H1 (cell line): Measurements from ENCODE around the gene NEU2. TPM values are rescaled to one million over a fixed set of nuclear protein-coding genes. Genes with fewer than 3 reads are reported as not detected.

ENCODE experiments used
- CTCF ChIA-PET: fragments of 300-600 bp; sonication (Branson Sonifier 250); formaldehyde crosslinking; loops from one replicate; lab custom pipeline; 2021; ENCODE audit not compliant: partially characterized antibody; lab: Charles Lee
- POLR2A ChIA-PET: fragments of 300-600 bp; sonication (Branson Sonifier 250); formaldehyde crosslinking; loops from one replicate; lab custom pipeline; 2021; ENCODE audit warnings: inconsistent platforms; ENCODE audit not compliant: partially characterized antibody; lab: Charles Lee
- DNase-seq, 2 experiments: peaks; one replicate each; pipeline versions ENCODE4 v3.0.0 to v3.0.0-alpha.2; 2010 to 2022; ENCODE audit warnings: low spot score in 2 of 2, low read depth in 1 of 2, mixed read lengths in 1 of 2
- FAIRE-seq: peaks from 2 replicates; lab custom pipeline; 2011; peaks lifted over from hg19 to GRCh38; lab: Jason Lieb, UNC
- H2AFZ ChIP-seq: 2 replicates; pipeline ENCODE4 v1.8.1; 2012; ENCODE audit warnings: low read length, inconsistent platforms
- H2AK5ac ChIP-seq: 2 replicates; pipeline ENCODE4 v1.6.1; 2013; ENCODE audit warnings: low read depth, low read length
- H2BK120ac ChIP-seq: replicated peaks from 2 replicates; pipeline ENCODE3; 2013; ENCODE audit warnings: low read depth, low read length, inconsistent platforms
- H2BK12ac ChIP-seq: 2 replicates; pipeline ENCODE4 v1.6.1; 2013; ENCODE audit warnings: low read depth, low read length
- H2BK15ac ChIP-seq: 2 replicates; pipeline ENCODE4 v1.6.1; 2013; ENCODE audit warnings: low read length
- H2BK20ac ChIP-seq: 2 replicates; pipeline ENCODE4 v1.6.1; 2013; ENCODE audit warnings: low read length
- H2BK5ac ChIP-seq: 2 replicates; pipeline ENCODE4 v1.6.1; 2013; ENCODE audit warnings: low read depth, low read length
- H3K14ac ChIP-seq: 2 replicates; pipeline ENCODE4 v1.6.1; 2013; ENCODE audit warnings: inconsistent platforms; ENCODE audit not compliant: insufficient read length
- H3K18ac ChIP-seq: 2 replicates; pipeline ENCODE4 v1.6.1; 2013; ENCODE audit warnings: low read length; ENCODE audit errors: extremely low read depth
- H3K23ac ChIP-seq: 2 replicates; pipeline ENCODE4 v1.6.1; 2013; ENCODE audit warnings: inconsistent platforms; ENCODE audit not compliant: insufficient read length
- H3K23me2 ChIP-seq: 2 replicates; pipeline ENCODE4 v1.6.1; 2013; ENCODE audit warnings: low read depth, low read length
- H3K27ac ChIP-seq: 2 replicates; pipeline ENCODE4 v1.6.1; 2011; ENCODE audit warnings: low read depth, low read length, inconsistent platforms
- H3K27me3 ChIP-seq, 4 experiments: replicated peaks in 1 of 4; 1 replicate in 1 of 4; 2 replicates in 3 of 4; pipeline versions ENCODE4 v1.6.1 to v1.8.1; 2011 to 2013; ENCODE audit warnings: low read length in 3 of 4, mild to moderate bottlenecking in 3 of 4, inconsistent platforms in 2 of 4, mixed read lengths in 2 of 4, moderate library complexity in 1 of 4; ENCODE audit not compliant: control insufficient read depth in 3 of 4, insufficient read depth in 3 of 4; ENCODE audit errors: extremely low read depth in 1 of 4
- H3K36me3 ChIP-seq, 4 experiments: 2 replicates each; pipeline versions ENCODE4 v1.6.1 to v1.8.1; 2011 to 2013; ENCODE audit warnings: mild to moderate bottlenecking in 4 of 4, low read length in 3 of 4, moderate library complexity in 2 of 4, control low read depth in 1 of 4, inconsistent platforms in 1 of 4; ENCODE audit not compliant: insufficient read depth in 4 of 4, control insufficient read depth in 2 of 4
- H3K4ac ChIP-seq: replicated peaks from 2 replicates; pipeline ENCODE3; 2013; ENCODE audit warnings: low read length, low read depth, mixed read lengths, inconsistent platforms; ENCODE audit not compliant: insufficient read length
- H3K4me1 ChIP-seq, 4 experiments: replicated peaks in 1 of 4; 1 replicate in 1 of 4; 2 replicates in 3 of 4; pipeline versions ENCODE4 v1.6.1 to v1.8.1; 2011 to 2013; ENCODE audit warnings: low read length in 3 of 4, inconsistent platforms in 2 of 4, mixed read lengths in 1 of 4; ENCODE audit not compliant: insufficient read depth in 4 of 4, control insufficient read depth in 3 of 4
- H3K4me2 ChIP-seq, 2 experiments: 2 replicates each; pipeline versions ENCODE4 v1.6.1 to v1.8.1; 2011 to 2013; ENCODE audit warnings: low read depth in 2 of 2, low read length in 2 of 2, control low read depth in 1 of 2, inconsistent platforms in 1 of 2, mild to moderate bottlenecking in 1 of 2; ENCODE audit not compliant: insufficient read depth in 1 of 2
- H3K4me3 ChIP-seq, 4 experiments: fragments of 200-600, 300-600 bp in 1 of 4; sonication (generic), shearing (Covaris generic), sonication (Bioruptor Twin) in 1 of 4; 2 replicates each; pipeline versions ENCODE4 v1.5.1 to v1.8.1; 2011 to 2016; ENCODE audit warnings: low read length in 4 of 4, low read depth in 3 of 4, control low read depth in 2 of 4, inconsistent platforms in 2 of 4, mild to moderate bottlenecking in 2 of 4, mixed read lengths in 1 of 4, moderate library complexity in 1 of 4; ENCODE audit not compliant: insufficient read depth in 2 of 4; ENCODE audit errors: extremely low read depth in 1 of 4
- H3K56ac ChIP-seq: replicated peaks from 2 replicates; pipeline ENCODE3; 2013; ENCODE audit warnings: low read depth, mild to moderate bottlenecking, mixed read lengths, low read length, inconsistent platforms; ENCODE audit not compliant: insufficient read length
- H3K79me1 ChIP-seq: 2 replicates; pipeline ENCODE4 v1.6.1; 2013; ENCODE audit warnings: low read depth, low read length, control low read depth
- H3K79me2 ChIP-seq, 2 experiments: 2 replicates each; pipeline versions ENCODE4 v1.6.1 to v1.8.1; 2012 to 2013; ENCODE audit warnings: low read length in 2 of 2, mild to moderate bottlenecking in 2 of 2, inconsistent platforms in 1 of 2; ENCODE audit not compliant: insufficient read depth in 2 of 2, control insufficient read depth in 1 of 2
- H3K9ac ChIP-seq, 4 experiments: replicated peaks in 1 of 4; 1 replicate in 1 of 4; 2 replicates in 3 of 4; pipeline versions ENCODE4 v1.6.1 to v1.8.1; 2011 to 2013; ENCODE audit warnings: low read depth in 3 of 4, low read length in 3 of 4, control low read depth in 2 of 4, mild to moderate bottlenecking in 2 of 4, moderate library complexity in 2 of 4, inconsistent platforms in 1 of 4; ENCODE audit errors: extremely low read depth in 1 of 4
- H3K9me3 ChIP-seq, 2 experiments: 2 replicates each; pipeline versions ENCODE4 v1.6.1 to v1.8.1; 2012 to 2013; ENCODE audit warnings: mild to moderate bottlenecking in 2 of 2, moderate library complexity in 2 of 2, control low read depth in 1 of 2, inconsistent platforms in 1 of 2, low read depth in 1 of 2, low read length in 1 of 2, mixed read lengths in 1 of 2; ENCODE audit not compliant: insufficient read depth in 2 of 2
- H4K20me1 ChIP-seq, 2 experiments: replicated peaks in 1 of 2; 2 replicates each; pipeline versions ENCODE3 to v1.8.1; 2011 to 2013; ENCODE audit warnings: inconsistent platforms in 2 of 2, low read length in 2 of 2, mild to moderate bottlenecking in 1 of 2; ENCODE audit not compliant: insufficient read depth in 2 of 2, control insufficient read depth in 1 of 2
- H4K5ac ChIP-seq: 2 replicates; pipeline ENCODE4 v1.6.1; 2013; ENCODE audit warnings: low read length, low read depth, mixed read lengths, inconsistent platforms; ENCODE audit not compliant: insufficient read length
- H4K8ac ChIP-seq: 2 replicates; pipeline ENCODE4 v1.8.0; 2013; ENCODE audit warnings: mild to moderate bottlenecking, moderate library complexity, low read length, inconsistent platforms; ENCODE audit not compliant: insufficient read depth; ENCODE audit errors: extremely low read depth
- H4K91ac ChIP-seq: replicated peaks from 2 replicates; pipeline ENCODE3; 2013; ENCODE audit warnings: low read length, mixed read lengths, inconsistent platforms; ENCODE audit not compliant: insufficient read length
- GTF2F1 ChIP-seq: IDR thresholded peaks from 2 replicates; pipeline ENCODE4 v1.6.1; 2012; ENCODE audit warnings: low read depth, low read length, improper control_type of control experiment, borderline replicate concordance
- PHF8 ChIP-seq: fragments of 200-600 bp; sonication (generic); conservative IDR thresholded peaks from 2 replicates; pipeline ENCODE4 v1.7.1; 2012; ENCODE audit warnings: low read depth, mild to moderate bottlenecking, inconsistent platforms, low read length, moderate library complexity
- WGBS, 2 experiments: shearing (Covaris generic) in 1 of 2; methylation state at CpG; one replicate each; pipeline versions ENCODE4 v1.1.6 to v1.1.7; 2013 to 2015; ENCODE audit warnings: low lambda C conversion rate in 2 of 2, mixed read lengths in 2 of 2, inconsistent platforms in 1 of 2, low coverage in 1 of 2, missing lambda C conversion rate in 1 of 2; ENCODE audit not compliant: insufficient replicate concordance in 2 of 2, insufficient coverage in 1 of 2, insufficient read length in 1 of 2; ENCODE audit errors: extremely low coverage in 1 of 2, missing lambda C conversion rate in 1 of 2; 5-methylcytosine and 5-hydroxymethylcytosine counted together
- polyA plus RNA-seq, 7 experiments: library from polyadenylated mRNA; depleted of rRNA in 3 of 7; stranded (reverse) in 5 of 7; unstranded in 2 of 7; fragments of >200 nt in 5 of 7; fragments of 200-250 nt in 2 of 7; gene quantifications; 1 replicate in 5 of 7; 2 replicates in 1 of 7; 4 replicates in 1 of 7; pipeline versions ENCODE4 v1.2.1 to v1.2.3, GENCODE V29; 2011 to 2013; ENCODE audit warnings: missing spikeins in 2 of 7, mixed read lengths in 2 of 7
- total RNA-seq: library from RNA; stranded (reverse); fragmentation: NEBNext Ultra II Directional; extraction: Animal tissue kit (Norgen Biotek cat#: 25700); gene quantifications from 2 replicates; pipeline ENCODE4 v1.2.1, GENCODE V29; 2021

The NEU2 gene
- total and polyA plus RNA-seq, 2 of the 8 experiments (the other 6 are each of a cell fraction or from before 2014, with no cell fraction given) = 0.12 TPM; not detected in 1

DNA sequence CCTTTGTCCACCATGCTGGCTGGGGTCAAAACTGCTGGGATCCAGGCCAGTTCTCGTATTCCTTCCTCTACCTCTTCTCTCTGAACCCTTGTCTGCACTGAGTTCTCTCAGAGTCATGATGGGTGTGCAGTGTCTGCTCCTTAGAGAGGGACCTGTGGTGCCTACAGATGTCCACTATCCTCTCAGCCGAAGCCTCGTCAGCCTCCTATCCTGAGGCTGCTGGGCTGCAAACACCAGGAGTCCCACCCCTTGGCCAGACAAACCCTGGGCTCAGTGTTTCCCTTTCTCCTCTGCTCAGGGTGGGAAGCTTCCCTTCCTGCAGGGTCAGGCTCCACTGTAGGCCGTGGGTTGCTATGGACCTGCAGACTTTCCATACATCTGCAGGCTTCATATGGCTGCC, 30.0 kb downstream of the NEU2 start:
- ChIA-PET POLR2A (interaction anchor here (1.4 kb wide), 1 partner anchor 11 kb away, joined by 3 read pairs; no protein-coding TSS in a partner anchor), CTCF (interaction anchor here (0.6 to 4.6 kb wide), 4 partner anchors 10 to 147 kb away, joined by 3 to 32 read pairs (median 10); no protein-coding TSS in a partner anchor)
- Histone ChIP-seq H3K4me2 (no peak overlapping the region), H4K8ac (no peak overlapping the region), H3K9ac (no peak overlapping the region), H2BK5ac (no peak overlapping the region), H2BK15ac (no peak overlapping the region), H2AK5ac (no peak overlapping the region), H3K4me3 (no peak overlapping the region), H3K79me1 (no peaks in the 10 kb centered on the region), H3K27me3 (no peaks in the 10 kb centered on the region; a peak in 1 of 7 replicates), H3K14ac (no peak overlapping the region), H2BK20ac (0 out of 2 replicates have a peak overlapping the region, but pooled peaks have one; percentile 48), H2BK12ac (no peak overlapping the region; the same call in 1 of the 2 replicates), H3K79me2 (no peaks in the 10 kb centered on the region), H3K23me2 (no peaks in the 10 kb centered on the region), H3K4ac (no peak overlapping the region), H3K4me1 (peaks cover 0 to 10% (median 4%) of the 10 kb centered on the region in 4 experiments; a peak in 4 of 7 replicates), H2BK120ac (no peak overlapping the region), H3K9me3 (no peaks in the 10 kb centered on the region), H3K56ac (no peak overlapping the region), H3K23ac (no peak overlapping the region), H4K91ac (no peak overlapping the region), H4K20me1 (no peaks in the 10 kb centered on the region), H4K5ac (no peak overlapping the region), H3K27ac (no peak overlapping the region), H2AFZ (no peak overlapping the region), H3K36me3 (no peaks in the 10 kb centered on the region), H3K18ac (no peak overlapping the region)
- DNase-seq (no peak), FAIRE-seq (no peak)
- 87% methylated on average over 3 of the region's 4 CpGs; no CpG with 5 or more reads in 1 of the 2 experiments for WGBS, 2 experiments
- no peak for TF ChIP-seq GTF2F1
- no peak for TF ChIP-seq PHF8
